Upper lobe of left lung (tissue), 4 donors: ENCODE data around the gene CDYL.

Experiments
- CTCF ChIP-seq, 6 experiments: fragments of 450-650 bp in 4 of 6; fragments of 200-600 bp in 2 of 6; sonication (generic) in 2 of 6; IDR thresholded peaks; one replicate each; pipeline ENCODE4 v1.5.1; 2016 to 2019; ENCODE audit warnings: antibody characterized with exemption in 6 of 6
- EP300 ChIP-seq, 4 donors: sonication (generic); formaldehyde crosslinking; IDR thresholded peaks; one replicate each; pipeline ENCODE4 v1.5.1; 2017; ENCODE audit warnings: antibody characterized with exemption in 4 of 4, control low read depth in 2 of 4
- POLR2A ChIP-seq, 4 donors: fragments of 450-650 bp; IDR thresholded peaks; one replicate each; pipeline ENCODE4 v1.5.1; 2016 to 2017; ENCODE audit warnings: antibody characterized with exemption in 4 of 4, mild to moderate bottlenecking in 2 of 4

GRCh38 chr6:4975506-4975905 lies 199.3 kb downstream of the CDYL start:
- TF ChIP-seq CTCF (IDR thresholded peaks at IDR 0.05) (no peak), EP300 (IDR thresholded peaks at IDR 0.05) (no peak), POLR2A (IDR thresholded peaks at IDR 0.05) (no peak)
